ENCODE results near the gene DPP9. TPM values are rescaled to one million over a fixed set of nuclear protein-coding genes. Genes with fewer than 3 reads are reported as not detected.

The DPP9 gene
- total and polyA plus RNA-seq, 2 of the 8 experiments (the other 6 are each of a cell fraction or from before 2014, with no cell fraction given): 11.6 to 40.7 TPM

- no peaks in the 10 kb centered on the region; a peak in 1 of 7 replicates for H3K4me1 ChIP-seq (replicated peaks in 1 of 4; ENCODE audit: control insufficient read depth in 3 of 4, insufficient read depth in 4 of 4, low read length in 3 of 4)
- H3K4me2 ChIP-seq (ENCODE audit: insufficient read depth in 1 of 2, low read depth in 2 of 2, low read length in 2 of 2): no peak overlapping the region
- H4K8ac ChIP-seq (ENCODE audit: extremely low read depth, insufficient read depth, low read length): no peak overlapping the region
- H3K27ac ChIP-seq (ENCODE audit: low read depth, low read length): no peak overlapping the region
- H4K91ac ChIP-seq (replicated peaks; ENCODE audit: insufficient read length, low read length): no peak overlapping the region
- H2BK5ac ChIP-seq (ENCODE audit: low read depth, low read length): no peak overlapping the region; the same call in 1 of the 2 replicates
- no peak overlapping the region for H4K5ac ChIP-seq (ENCODE audit: insufficient read length, low read depth, low read length)
- no peak overlapping the region for H3K56ac ChIP-seq (replicated peaks; ENCODE audit: insufficient read length, low read depth, low read length)
- no peaks in the 10 kb centered on the region for H3K23me2 ChIP-seq (ENCODE audit: low read depth, low read length)
- no peak overlapping the region for H3K4me3 ChIP-seq (ENCODE audit: extremely low read depth in 1 of 4, insufficient read depth in 2 of 4, low read depth in 3 of 4, low read length in 4 of 4)
- peaks cover 2% of the 10 kb centered on the region; the same call in 1 of the 2 replicates for H3K79me1 ChIP-seq (ENCODE audit: low read depth, low read length)
- DNase-seq (ENCODE audit: low read depth in 1 of 2, low spot score in 2 of 2) (no peak), FAIRE-seq (no peak)
- no peak overlapping the region for H2BK12ac ChIP-seq (ENCODE audit: low read depth, low read length)
- H3K14ac ChIP-seq (ENCODE audit: insufficient read length): no peak overlapping the region
- no peak overlapping the region for H2AK5ac ChIP-seq (ENCODE audit: low read depth, low read length)
- WGBS, 2 experiments (ENCODE audit: extremely low coverage in 1 of 2, insufficient coverage in 1 of 2, insufficient read length in 1 of 2, insufficient replicate concordance in 2 of 2, low coverage in 1 of 2, low lambda C conversion rate in 2 of 2, missing lambda C conversion rate in 1 of 2): 89% methylated on average over 13 of the region's 13 CpGs; no CpG with 5 or more reads in 1 of the 2 experiments
- H3K23ac ChIP-seq (ENCODE audit: insufficient read length): no peak overlapping the region
- H3K79me2 ChIP-seq (ENCODE audit: control insufficient read depth in 1 of 2, insufficient read depth in 2 of 2, low read length in 2 of 2): no peaks in the 10 kb centered on the region
- H3K27me3 ChIP-seq (replicated peaks in 1 of 4; ENCODE audit: control insufficient read depth in 3 of 4, extremely low read depth in 1 of 4, insufficient read depth in 3 of 4, low read length in 3 of 4): no peaks in the 10 kb centered on the region
- no peak overlapping the region for H3K4ac ChIP-seq (replicated peaks; ENCODE audit: insufficient read length, low read depth, low read length)
- no peak overlapping the region for H3K9ac ChIP-seq (replicated peaks in 1 of 4; ENCODE audit: extremely low read depth in 1 of 4, low read depth in 3 of 4, low read length in 3 of 4)
- ChIA-PET POLR2A (ENCODE audit: partially characterized antibody) (interaction anchor here (0.9 to 1.4 kb wide), 5 partner anchors 8 to 198 kb away, joined by 3 to 5 read pairs (median 3); no protein-coding TSS in a partner anchor), CTCF (ENCODE audit: partially characterized antibody) (interaction anchor here (0.6 to 2.3 kb wide), 7 partner anchors 9 to 200 kb away, joined by 3 to 9 read pairs (median 4); no protein-coding TSS in a partner anchor)
- peaks cover 2 to 10% (median 4%) of the 10 kb centered on the region in 4 experiments; a peak in 5 of 8 replicates for H3K36me3 ChIP-seq (ENCODE audit: control insufficient read depth in 2 of 4, insufficient read depth in 4 of 4, low read length in 3 of 4)
- H3K9me3 ChIP-seq (ENCODE audit: insufficient read depth in 2 of 2, low read depth in 1 of 2, low read length in 1 of 2): no peaks in the 10 kb centered on the region
- H2AFZ ChIP-seq (ENCODE audit: low read length): no peak overlapping the region
- H4K20me1 ChIP-seq (replicated peaks in 1 of 2; ENCODE audit: control insufficient read depth in 1 of 2, insufficient read depth in 2 of 2, low read length in 2 of 2): peaks cover 0 to 6% of the 10 kb centered on the region in 2 experiments
- no peak overlapping the region for H2BK20ac ChIP-seq (ENCODE audit: low read length)
- no peak overlapping the region for H2BK120ac ChIP-seq (replicated peaks; ENCODE audit: low read depth, low read length)
- no peak overlapping the region for H3K18ac ChIP-seq (ENCODE audit: extremely low read depth, low read length)
- H2BK15ac ChIP-seq (ENCODE audit: low read length): no peak overlapping the region
- no peak for TF ChIP-seq CTBP2 (IDR thresholded peaks at IDR 0.05; ENCODE audit: borderline replicate concordance, insufficient read depth, insufficient read length, low read length)
- TF ChIP-seq CTCF (IDR thresholded peaks at IDR 0.05; ENCODE audit: control extremely low read depth in 1 of 3, insufficient read depth in 1 of 3, low read depth in 1 of 3, low read length in 3 of 3): no peak
- TF ChIP-seq TEAD4 (IDR thresholded peaks at IDR 0.05; ENCODE audit: low read depth, low read length): no peak
- no peak for TF ChIP-seq FOSL1 (IDR thresholded peaks at IDR 0.05; ENCODE audit: insufficient read depth, low read depth, low read length)
- TF ChIP-seq GTF2F1 (IDR thresholded peaks at IDR 0.05; ENCODE audit: borderline replicate concordance, low read depth, low read length): no peak
- no peak for TF ChIP-seq RFX5 (IDR thresholded peaks at IDR 0.05; ENCODE audit: borderline replicate concordance, low read depth, low read length)
These were observed 69.7 kb downstream of the DPP9 start for GRCh38 chr19:4653793-4654436.
